ACC112 (cell line): ENCODE results near the gene DENND1A.
"Not testable (repeated sequence)": the region's sequence is repeated elsewhere in the genome, so short reads cannot be mapped to it uniquely, and the experiment has no call there.

ENCODE experiments used
- H2AFZ ChIP-seq: fragments of 200-600 bp; sonication (generic); one replicate; pipeline ENCODE4 v1.6.0; 2017; ENCODE audit warnings: antibody characterized with exemption, low read length; ENCODE audit not compliant: unreplicated experiment
- H3K27ac ChIP-seq: fragments of 200-600 bp; sonication (generic); 2 replicates; pipeline ENCODE4 v1.5.1; 2014; ENCODE audit warnings: low read depth, mild to moderate bottlenecking, antibody characterized with exemption, low read length, moderate library complexity
- H3K27me3 ChIP-seq: fragments of 200-600 bp; sonication (generic); 2 replicates; pipeline ENCODE4 v1.6.1; 2014; ENCODE audit warnings: mild to moderate bottlenecking, antibody characterized with exemption, low read length, moderate library complexity, mixed read lengths; ENCODE audit not compliant: insufficient read depth
- H3K36me3 ChIP-seq: fragments of 200-600 bp; sonication (generic); 2 replicates; pipeline ENCODE4 v1.6.1; 2016; ENCODE audit warnings: mild to moderate bottlenecking, antibody characterized with exemption, low read length, moderate library complexity, mixed read lengths; ENCODE audit not compliant: insufficient read depth
- H3K4me1 ChIP-seq: fragments of 200-600 bp; sonication (generic); one replicate; pipeline ENCODE4 v1.6.1; 2016; ENCODE audit warnings: low read length, mixed read lengths; ENCODE audit not compliant: insufficient read depth, unreplicated experiment, control insufficient read depth
- H3K4me3 ChIP-seq: fragments of 200-600 bp; sonication (generic); 2 replicates; pipeline ENCODE4 v1.5.1; 2014; ENCODE audit warnings: mild to moderate bottlenecking, low read depth, low read length
- H3K79me2 ChIP-seq: fragments of 200-600 bp; sonication (generic); one replicate; pipeline ENCODE4 v1.6.0; 2016; ENCODE audit warnings: low read length; ENCODE audit not compliant: control insufficient read depth, unreplicated experiment, insufficient read depth

Gene DENND1A

GRCh38 chr9:123745933-123746332 is 184.0 kb downstream of the DENND1A start:
- Histone ChIP-seq H3K79me2 (no peaks in the 10 kb centered on the region), H3K27me3 (no peaks in the 10 kb centered on the region), H3K27ac (no peak overlapping the region)

GRCh38 chr9:123745451-123745850 is 184.5 kb downstream of the DENND1A start:
- H3K27ac ChIP-seq = no peak overlapping the region
- H3K27me3 ChIP-seq = no peaks in the 10 kb centered on the region
- no peak overlapping the region for H2AFZ ChIP-seq
- H3K79me2 ChIP-seq = no peaks in the 10 kb centered on the region
- H3K36me3 ChIP-seq = no peaks in the 10 kb centered on the region
- H3K4me1 ChIP-seq = peaks cover 4% of the 10 kb centered on the region
- H3K4me3 ChIP-seq = no peak overlapping the region

More at GRCh38 chr9:123745933-123746332, 184.0 kb downstream of the DENND1A start:
- Histone ChIP-seq H3K36me3 (no peaks in the 10 kb centered on the region), H3K4me3 (no peak overlapping the region), H3K4me1 (peaks cover 4% of the 10 kb centered on the region), H2AFZ (no peak overlapping the region)

- H3K4me3 ChIP-seq = no peak overlapping the region
- peaks cover 4% of the 10 kb centered on the region for H3K4me1 ChIP-seq
- no peak overlapping the region for H3K27ac ChIP-seq
- no peak overlapping the region for H2AFZ ChIP-seq
- H3K27me3 ChIP-seq = no peaks in the 10 kb centered on the region
- no peaks in the 10 kb centered on the region for H3K36me3 ChIP-seq
- no peaks in the 10 kb centered on the region for H3K79me2 ChIP-seq
Measured at GRCh38 chr9:123743737-123744136, 186.2 kb downstream of the DENND1A start.

- no peak overlapping the region for H3K4me3 ChIP-seq
- H3K27me3 ChIP-seq = no peaks in the 10 kb centered on the region
- no peaks in the 10 kb centered on the region for H3K36me3 ChIP-seq
- H3K79me2 ChIP-seq = no peaks in the 10 kb centered on the region
- H2AFZ ChIP-seq = no peak overlapping the region
- H3K4me1 ChIP-seq = peaks cover 4% of the 10 kb centered on the region
- H3K27ac ChIP-seq = no peak overlapping the region
Measured at GRCh38 chr9:123742009-123742767, 187.7 kb downstream of the DENND1A start.

- H3K79me2 ChIP-seq = no peaks in the 10 kb centered on the region
- no peak overlapping the region for H3K27ac ChIP-seq
- H3K4me1 ChIP-seq = peaks cover 4% of the 10 kb centered on the region
- H3K27me3 ChIP-seq = no peaks in the 10 kb centered on the region
- H3K4me3 ChIP-seq = no peak overlapping the region
- no peak overlapping the region for H2AFZ ChIP-seq
- H3K36me3 ChIP-seq = no peaks in the 10 kb centered on the region
Measured at GRCh38 chr9:123741214-123741613, 188.7 kb downstream of the DENND1A start.

GRCh38 chr9:123739902-123740301 is 190.0 kb downstream of the DENND1A start:
- Histone ChIP-seq H3K36me3 (no peaks in the 10 kb centered on the region), H3K79me2 (no peaks in the 10 kb centered on the region), H3K4me3 (no peak overlapping the region), H3K27ac (no peak overlapping the region), H3K27me3 (no peaks in the 10 kb centered on the region), H2AFZ (no peak overlapping the region), H3K4me1 (peaks cover 4% of the 10 kb centered on the region)

GRCh38 chr9:123739387-123739786 is 190.5 kb downstream of the DENND1A start:
- Histone ChIP-seq H3K27ac (no peak overlapping the region), H2AFZ (no peak overlapping the region), H3K79me2 (no peaks in the 10 kb centered on the region), H3K4me3 (no peak overlapping the region), H3K27me3 (no peaks in the 10 kb centered on the region), H3K4me1 (peaks cover 4% of the 10 kb centered on the region), H3K36me3 (no peaks in the 10 kb centered on the region)

- H3K27ac ChIP-seq = no peak overlapping the region
Measured at GRCh38 chr9:123738648-123739047, 191.3 kb downstream of the DENND1A start.

GRCh38 chr9:123735376-123735775 is 194.6 kb downstream of the DENND1A start:
- no peaks in the 10 kb centered on the region for H3K36me3 ChIP-seq
- H3K27ac ChIP-seq = no peak overlapping the region
- no peaks in the 10 kb centered on the region for H3K79me2 ChIP-seq
- no peaks in the 10 kb centered on the region for H3K27me3 ChIP-seq
- no peaks in the 10 kb centered on the region for H3K4me1 ChIP-seq
- no peak overlapping the region for H3K4me3 ChIP-seq
- no peak overlapping the region for H2AFZ ChIP-seq

More at GRCh38 chr9:123738648-123739047, 191.3 kb downstream of the DENND1A start:
- Histone ChIP-seq H2AFZ (no peak overlapping the region), H3K4me1 (peaks cover 4% of the 10 kb centered on the region), H3K79me2 (no peaks in the 10 kb centered on the region), H3K4me3 (no peak overlapping the region), H3K27me3 (no peaks in the 10 kb centered on the region), H3K36me3 (no peaks in the 10 kb centered on the region)

- not testable (repeated sequence) for H3K27ac ChIP-seq, H3K4me3 ChIP-seq, H3K27me3 ChIP-seq, H3K4me1 ChIP-seq, H3K36me3 ChIP-seq, H3K79me2 ChIP-seq, H2AFZ ChIP-seq
Measured at GRCh38 chr9:123728571-123728970, 201.4 kb downstream of the DENND1A start.

- H3K27ac ChIP-seq = no peak overlapping the region
- no peak overlapping the region for H3K4me3 ChIP-seq
- no peaks in the 10 kb centered on the region for H3K79me2 ChIP-seq
- no peaks in the 10 kb centered on the region for H3K27me3 ChIP-seq
- no peaks in the 10 kb centered on the region for H3K4me1 ChIP-seq
- H2AFZ ChIP-seq = no peak overlapping the region
- no peaks in the 10 kb centered on the region for H3K36me3 ChIP-seq
Measured at GRCh38 chr9:123727332-123727731, 202.6 kb downstream of the DENND1A start.
